Left lung (tissue), 10 donors: ENCODE data around the gene ITIH5. TPM values are rescaled to one million over a fixed set of nuclear protein-coding genes. Genes with fewer than 3 reads are reported as not detected.

ENCODE experiments used
- ATAC-seq: fragments of 200-7000 bp; cut with Tn5 transposase; one replicate; pipeline ENCODE4 v1.9.1; 2020; ENCODE audit warnings: moderate library complexity
- DNase-seq, 4 donors: peaks; one replicate each; pipeline ENCODE4 v3.0.0-alpha.2; 2013 to 2020
- H3K27ac ChIP-seq, 2 donors: fragments of 200-600 bp; sonication (generic) in 1 of 2; one replicate each; pipeline versions ENCODE4 v1.5.0 to v1.8.0; 2020 to 2021
- H3K27me3 ChIP-seq, 2 donors: fragments of 200-600 bp; sonication (generic) in 1 of 2; one replicate each; pipeline versions ENCODE4 v1.5.0 to v1.8.0; 2020 to 2021
- H3K36me3 ChIP-seq, 2 donors: fragments of 200-600 bp; sonication (generic) in 1 of 2; one replicate each; pipeline versions ENCODE4 v1.5.0 to v1.8.0; 2020 to 2021
- H3K4me1 ChIP-seq, 2 donors: fragments of 200-600 bp; one replicate each; pipeline ENCODE4 v1.8.0; 2021
- H3K4me3 ChIP-seq, 2 donors: fragments of 200-600 bp; sonication (generic) in 1 of 2; one replicate each; pipeline versions ENCODE4 v1.5.0 to v1.8.0; 2020 to 2021; ENCODE audit warnings: mild to moderate bottlenecking in 1 of 2
- H3K9me3 ChIP-seq, 2 donors: fragments of 200-600 bp; sonication (generic) in 1 of 2; one replicate each; pipeline versions ENCODE4 v1.5.0 to v1.8.0; 2020 to 2021
- intact Hi-C, 2 donors: fragments of 100-400 bp; cut with DNase I; formaldehyde crosslinking; loops; one replicate each; pipeline versions ENCODE4 v1.11.2 to v1.14.2; 2022
- polyA plus RNA-seq, 6 donors: library from polyadenylated mRNA; unstranded; fragments of 120-200 nt; gene quantifications; one replicate each; pipeline ENCODE4 v1.2.1, GENCODE V29; 2013; ENCODE audit not compliant: insufficient read length in 6 of 6
- total RNA-seq, 2 donors: library from RNA; stranded (reverse); fragmentation: NEBNext Ultra II Directional; extraction: Animal tissue kit (Norgen Biotek cat#: 25700); gene quantifications; one replicate each; pipeline ENCODE4 v1.2.1, GENCODE V29; 2021
- TF ChIP-seq, protein P1 (sequence below), 2 donors: fragments of 200-600 bp; sonication (generic) in 1 of 2; IDR thresholded peaks; one replicate each; pipeline versions ENCODE4 v1.5.0 to v1.8.0; 2021; ENCODE audit warnings: antibody characterized with exemption in 2 of 2
- donor health status: DM: no; HTN: yes; CAD: no.
- donor health status: DM: no; HTN: no; CAD: no.

ITIH5 gene
- total and polyA plus RNA-seq, 8 donors: 7.0 to 40.7 (median 29.9) TPM

DNA sequence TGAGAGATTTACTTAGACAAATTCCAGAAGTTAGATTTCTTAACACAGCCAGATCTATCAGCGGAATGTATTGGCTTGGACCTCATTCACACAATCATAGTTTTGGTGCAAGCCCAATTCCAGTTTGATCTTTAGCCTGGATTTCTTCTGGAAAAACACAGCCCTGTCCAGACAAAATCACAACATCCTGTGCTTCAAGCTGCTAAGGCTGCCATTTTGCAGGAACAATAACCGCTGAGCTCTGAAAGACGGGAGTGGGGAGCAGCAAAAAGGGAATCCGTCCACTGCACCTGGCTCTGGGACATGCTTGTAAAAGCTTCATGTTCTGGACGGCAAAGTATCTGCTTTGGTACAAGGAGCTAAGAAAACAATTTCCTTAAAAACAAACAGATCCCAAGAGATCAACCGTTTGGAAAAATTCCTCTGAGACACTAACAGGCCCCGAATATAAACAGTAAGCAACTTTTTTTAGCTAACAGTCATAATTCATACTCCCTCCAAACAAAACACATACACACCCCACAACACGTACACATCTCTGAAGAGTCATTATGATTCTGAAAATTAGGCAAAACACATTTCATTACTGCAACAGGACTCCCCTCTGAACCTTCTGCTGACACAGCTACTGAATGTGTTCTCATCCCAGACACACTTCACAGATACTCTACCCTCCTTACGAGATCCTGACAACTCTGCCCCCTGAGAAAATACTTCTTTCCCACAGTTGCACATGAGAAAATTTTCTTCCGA is 32.4 kb downstream of the ITIH5 start:
- TF ChIP-seq, protein P1, sequence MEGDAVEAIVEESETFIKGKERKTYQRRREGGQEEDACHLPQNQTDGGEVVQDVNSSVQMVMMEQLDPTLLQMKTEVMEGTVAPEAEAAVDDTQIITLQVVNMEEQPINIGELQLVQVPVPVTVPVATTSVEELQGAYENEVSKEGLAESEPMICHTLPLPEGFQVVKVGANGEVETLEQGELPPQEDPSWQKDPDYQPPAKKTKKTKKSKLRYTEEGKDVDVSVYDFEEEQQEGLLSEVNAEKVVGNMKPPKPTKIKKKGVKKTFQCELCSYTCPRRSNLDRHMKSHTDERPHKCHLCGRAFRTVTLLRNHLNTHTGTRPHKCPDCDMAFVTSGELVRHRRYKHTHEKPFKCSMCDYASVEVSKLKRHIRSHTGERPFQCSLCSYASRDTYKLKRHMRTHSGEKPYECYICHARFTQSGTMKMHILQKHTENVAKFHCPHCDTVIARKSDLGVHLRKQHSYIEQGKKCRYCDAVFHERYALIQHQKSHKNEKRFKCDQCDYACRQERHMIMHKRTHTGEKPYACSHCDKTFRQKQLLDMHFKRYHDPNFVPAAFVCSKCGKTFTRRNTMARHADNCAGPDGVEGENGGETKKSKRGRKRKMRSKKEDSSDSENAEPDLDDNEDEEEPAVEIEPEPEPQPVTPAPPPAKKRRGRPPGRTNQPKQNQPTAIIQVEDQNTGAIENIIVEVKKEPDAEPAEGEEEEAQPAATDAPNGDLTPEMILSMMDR (IDR thresholded peaks at IDR 0.05): no peak
- no peak overlapping the region for H3K4me3 ChIP-seq
- intact Hi-C loops: no loop called here
- H3K36me3 ChIP-seq: no peaks in the 10 kb centered on the region
- H3K27me3 ChIP-seq: no peaks in the 10 kb centered on the region
- H3K9me3 ChIP-seq: peaks cover 0 to 8% of the 10 kb centered on the region in 2 donors
- peak in 1 of 4 donors; percentile 34 for DNase-seq
- no peaks in the 10 kb centered on the region for H3K4me1 ChIP-seq
- peak; percentile 24 for ATAC-seq
- H3K27ac ChIP-seq: peak overlapping the region in 1 of 2 donors; percentile 41

DNA sequence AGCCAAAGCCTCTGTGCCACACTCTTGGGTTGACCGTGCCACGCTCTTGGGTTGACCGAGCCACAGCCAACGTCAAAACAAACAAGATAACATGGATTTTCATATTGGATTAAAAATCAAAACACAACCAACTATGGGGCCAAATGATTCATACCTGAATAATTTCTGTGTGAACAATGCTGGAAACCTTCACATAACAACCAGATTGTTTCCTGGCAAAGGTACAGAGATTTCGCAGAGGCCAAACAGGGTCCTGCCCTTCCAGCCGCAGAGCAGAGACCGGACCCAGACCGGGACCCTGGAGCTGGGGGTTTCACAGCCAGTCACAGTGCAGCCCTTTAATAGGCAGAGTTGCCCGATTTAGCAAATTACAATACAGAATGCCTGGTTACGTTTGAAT is 40.5 kb downstream of the ITIH5 start:
- Histone ChIP-seq H3K27me3 (no peaks in the 10 kb centered on the region), H3K4me3 (no peak overlapping the region), H3K36me3 (no peaks in the 10 kb centered on the region), H3K4me1 (no peaks in the 10 kb centered on the region), H3K9me3 (no peaks in the 10 kb centered on the region), H3K27ac (no peak overlapping the region)
- TF ChIP-seq, protein P1 (IDR thresholded peaks at IDR 0.05): no peak
- ATAC-seq: peak; percentile 14
- DNase-seq: no peak
- intact Hi-C loops: no loop called here

DNA sequence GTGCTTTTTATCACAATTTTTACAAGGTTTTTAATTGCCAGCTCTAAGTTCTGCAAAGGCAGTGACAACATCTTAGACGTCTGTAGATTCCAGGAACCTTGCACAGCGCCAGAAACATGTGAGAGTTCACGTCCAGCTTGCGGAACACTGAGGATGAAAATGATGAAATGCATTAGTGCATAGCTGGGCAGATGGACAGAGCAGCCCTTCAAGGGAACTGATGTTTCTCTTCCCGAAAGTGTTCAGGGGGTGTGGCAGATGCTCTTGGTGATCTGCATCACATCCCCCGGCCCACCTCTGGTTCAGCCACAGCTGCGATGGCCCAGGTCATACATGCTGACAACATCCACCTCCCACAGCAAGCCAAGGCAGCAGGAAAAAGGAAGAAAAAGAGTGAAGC is 40.9 kb downstream of the ITIH5 start:
- Histone ChIP-seq H3K4me1 (no peaks in the 10 kb centered on the region), H3K4me3 (no peak overlapping the region), H3K27ac (no peak overlapping the region), H3K36me3 (no peaks in the 10 kb centered on the region), H3K9me3 (no peaks in the 10 kb centered on the region), H3K27me3 (no peaks in the 10 kb centered on the region)
- TF ChIP-seq, protein P1 (IDR thresholded peaks at IDR 0.05): no peak
- ATAC-seq: peak; percentile 52
- no peak for DNase-seq
- intact Hi-C loops: no loop called here

DNA sequence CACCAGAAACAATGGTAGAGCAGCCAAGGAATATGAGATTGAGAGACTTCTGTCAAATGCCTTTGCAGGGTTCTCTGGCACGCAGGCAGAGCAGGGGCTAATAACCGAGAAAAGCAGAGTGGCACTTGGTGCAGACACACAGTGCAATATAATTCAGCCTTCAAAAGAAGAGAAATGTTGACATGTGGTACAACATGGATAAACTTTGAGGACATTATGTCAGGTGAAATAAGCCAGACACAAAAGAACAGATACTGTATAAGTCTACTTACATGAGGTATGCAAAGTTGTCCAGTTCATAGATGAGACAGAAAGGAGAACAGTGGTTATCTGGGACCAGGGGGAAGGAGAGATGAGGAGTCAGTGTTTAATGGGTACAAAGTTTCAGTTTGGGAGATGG is 41.8 kb downstream of the ITIH5 start:
- H3K27ac ChIP-seq: no peak overlapping the region
- no peak for ATAC-seq
- H3K4me3 ChIP-seq: no peak overlapping the region
- H3K9me3 ChIP-seq: no peaks in the 10 kb centered on the region
- H3K27me3 ChIP-seq: no peaks in the 10 kb centered on the region
- intact Hi-C loops: no loop called here
- no peak for DNase-seq
- H3K4me1 ChIP-seq: no peaks in the 10 kb centered on the region
- no peaks in the 10 kb centered on the region for H3K36me3 ChIP-seq
- TF ChIP-seq, protein P1 (IDR thresholded peaks at IDR 0.05): no peak

DNA sequence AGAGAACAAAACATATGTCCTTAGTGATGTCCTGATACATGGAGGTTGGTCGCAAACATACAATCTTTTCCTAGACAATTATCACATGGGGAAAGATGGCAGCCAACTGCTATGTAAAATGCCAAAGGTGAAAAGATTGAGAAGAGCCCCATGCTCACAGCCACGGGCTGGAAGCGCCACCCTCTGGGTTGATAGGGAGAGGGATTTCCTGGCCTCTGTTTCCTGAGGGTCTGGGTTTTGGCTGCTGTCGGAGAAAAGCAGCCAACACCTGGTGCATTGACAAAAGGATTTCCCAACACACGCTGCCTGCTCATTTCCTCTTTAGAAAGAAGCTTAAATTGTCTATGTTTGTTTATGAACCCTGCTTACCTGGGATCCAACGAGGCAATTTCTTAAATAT is 43.8 kb downstream of the ITIH5 start:
- H3K27ac ChIP-seq: no peak overlapping the region

More for the DNA sequence above, 43.8 kb downstream of the ITIH5 start:
- peak in 1 of 4 donors; percentile 36 for DNase-seq
- Histone ChIP-seq H3K4me1 (no peaks in the 10 kb centered on the region), H3K27me3 (no peaks in the 10 kb centered on the region), H3K4me3 (no peak overlapping the region), H3K9me3 (no peaks in the 10 kb centered on the region), H3K36me3 (no peaks in the 10 kb centered on the region)
- TF ChIP-seq, protein P1 (IDR thresholded peaks at IDR 0.05): no peak
- intact Hi-C loops: no loop called here
- ATAC-seq: peak; percentile 30
